ENCODE results near the gene ARID1A. TPM values are rescaled to one million over a fixed set of nuclear protein-coding genes. Genes with fewer than 3 reads are reported as not detected.

Gene ARID1A
- total and polyA plus RNA-seq, 12 donors = 11.3 to 90.3 (median 51.1) TPM

DNA sequence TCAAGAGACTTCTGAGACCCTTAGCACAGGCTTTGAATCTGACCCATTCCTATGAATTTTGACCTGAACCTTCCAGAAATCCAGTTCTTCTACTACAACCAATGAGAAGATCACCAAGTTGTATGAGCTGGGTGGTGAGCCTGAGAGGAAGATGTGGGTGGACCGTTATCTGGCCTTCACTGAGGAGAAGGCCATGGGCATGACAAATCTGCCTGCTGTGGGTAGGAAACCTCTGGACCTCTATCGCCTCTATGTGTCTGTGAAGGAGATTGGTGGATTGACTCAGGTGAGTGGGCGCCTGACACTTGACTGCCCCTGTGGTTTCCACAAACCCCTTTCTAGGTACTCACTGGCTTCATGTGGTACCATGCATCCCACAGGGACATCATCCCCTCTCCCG lies 71.9 kb downstream of the ARID1A start:
- no peaks in the 10 kb centered on the region for H3K9me3 ChIP-seq (replicated peaks in 1 of 3)
- 67 to 78% (median 68%) methylated on average over 2 to 4 of the region's 4 CpGs for WGBS, 4 donors

GRCh38 chr1:26768755-26769154 lies 72.9 kb downstream of the ARID1A start:
- H3K9me3 ChIP-seq (replicated peaks in 1 of 3) = no peaks in the 10 kb centered on the region
- TF ChIP-seq POLR2A (IDR thresholded peaks at IDR 0.05) (no peak), CTCF (IDR thresholded peaks at IDR 0.05) (no peak)
- H3K36me3 ChIP-seq (replicated peaks in 1 of 2) = peaks cover 0 to 99% of the 10 kb centered on the region in 2 donors
- H3K4me3 ChIP-seq = no peak overlapping the region
- WGBS, 4 donors = 3 to 11% (median 8%) methylated on average over 3 of the region's 3 CpGs
- peak overlapping the region in 2 of 5 donors; percentile 21 to 26 for H3K27ac ChIP-seq
- intact Hi-C loops (cut with DNase I) = no loop called here
- peak in 6 of 7 donors; percentile 43 to 83 (median 62) for DNase-seq
- no peaks in the 10 kb centered on the region for H3K27me3 ChIP-seq
- peaks cover 8 to 34% of the 10 kb centered on the region in 2 donors for H3K4me1 ChIP-seq (replicated peaks in 1 of 2)

More for the DNA sequence above, 71.9 kb downstream of the ARID1A start:
- intact Hi-C loops (cut with DNase I) = no loop called here
- no peak for TF ChIP-seq CTCF (IDR thresholded peaks at IDR 0.05)
- TF ChIP-seq POLR2A (IDR thresholded peaks at IDR 0.05) = no peak
- no peak overlapping the region for H3K4me3 ChIP-seq
- H3K27ac ChIP-seq = peak overlapping the region in 1 of 5 donors; percentile 32
- no peak for DNase-seq
- H3K36me3 ChIP-seq (replicated peaks in 1 of 2) = peaks cover 0 to 99% of the 10 kb centered on the region in 2 donors
- no peaks in the 10 kb centered on the region for H3K27me3 ChIP-seq
- H3K4me1 ChIP-seq (replicated peaks in 1 of 2) = peaks cover 8 to 34% of the 10 kb centered on the region in 2 donors

- Histone ChIP-seq H3K4me1 (replicated peaks in 1 of 2) (peaks cover 16 to 44% of the 10 kb centered on the region in 2 donors), H3K27ac (peak overlapping the region in 2 of 5 donors; percentile 68 to 73), H3K9me3 (replicated peaks in 1 of 3) (no peaks in the 10 kb centered on the region), H3K36me3 (replicated peaks in 1 of 2) (peaks cover 0 to 100% of the 10 kb centered on the region in 2 donors), H3K4me3 (no peak overlapping the region), H3K27me3 (no peaks in the 10 kb centered on the region)
- no peak for TF ChIP-seq CTCF (IDR thresholded peaks at IDR 0.05)
- no peak for DNase-seq
- intact Hi-C loops (cut with DNase I) = no loop called here
- 25 to 54% (median 38%) methylated on average over 2 to 3 of the region's 3 CpGs for WGBS, 4 donors
Measured at GRCh38 chr1:26771285-26771642, 75.4 kb downstream of the ARID1A start.

GRCh38 chr1:26771643-26772321 lies 76.0 kb downstream of the ARID1A start:
- peak overlapping the region in 3 of 5 donors; percentile 14 to 73 (median 68) for H3K27ac ChIP-seq
- H3K4me1 ChIP-seq (replicated peaks in 1 of 2) = peaks cover 16 to 44% of the 10 kb centered on the region in 2 donors
- TF ChIP-seq POLR2A (IDR thresholded peaks at IDR 0.05) (no peak), CTCF (IDR thresholded peaks at IDR 0.05) (no peak)
- H3K36me3 ChIP-seq (replicated peaks in 1 of 2) = peaks cover 0 to 100% of the 10 kb centered on the region in 2 donors
- H3K4me3 ChIP-seq = no peak overlapping the region
- H3K27me3 ChIP-seq = no peaks in the 10 kb centered on the region
- H3K9me3 ChIP-seq (replicated peaks in 1 of 3) = no peaks in the 10 kb centered on the region
- intact Hi-C loops (cut with DNase I) = no loop called here
- peak in 5 of 7 donors; percentile 49 to 69 (median 55) for DNase-seq
- 58 to 82% (median 76%) methylated on average over 2 of the region's 2 CpGs for WGBS, 4 donors
